Measurements from ENCODE around the gene SEMA6B. TPM values are rescaled to one million over a fixed set of nuclear protein-coding genes. Genes with fewer than 3 reads are reported as not detected.

Gene SEMA6B
- total and polyA plus RNA-seq, 2 experiments from 2014 or later = 10.5 to 130 TPM

DNA sequence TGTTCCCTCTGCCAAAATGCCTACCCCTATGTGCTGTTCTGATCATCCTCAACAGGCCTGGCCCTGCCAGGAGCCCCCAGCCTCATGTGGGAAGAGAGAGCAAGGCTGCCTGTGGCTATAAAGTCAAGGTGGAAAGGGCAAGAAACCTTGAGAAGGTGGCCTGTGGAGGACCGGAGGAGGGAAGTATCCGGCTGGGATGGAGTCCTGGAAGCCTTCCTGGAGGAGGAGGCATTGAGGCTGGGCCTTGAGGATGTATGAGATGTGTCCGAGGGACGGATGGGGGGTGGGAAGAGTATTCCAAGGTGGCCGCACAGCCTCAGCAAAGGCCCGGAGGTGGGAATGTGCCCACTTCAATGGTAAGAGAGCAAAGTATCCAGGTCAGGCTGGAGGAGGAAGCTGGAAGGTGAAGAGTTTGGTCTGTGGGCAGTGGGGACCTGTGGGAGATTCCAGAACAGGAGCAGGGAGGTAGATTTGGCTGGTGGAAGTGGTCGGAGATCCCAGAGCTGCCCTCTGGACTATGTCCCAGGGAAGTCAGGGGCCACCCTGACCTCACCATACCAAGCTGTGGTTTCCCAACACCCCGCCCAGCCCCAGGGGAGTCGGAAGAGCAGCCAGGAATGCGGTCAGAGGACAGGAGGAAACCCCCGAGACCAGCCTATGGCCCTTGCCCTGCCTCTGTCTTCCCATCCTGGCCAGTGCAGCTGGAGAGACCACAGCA is 38.2 kb downstream of the SEMA6B start:
- Histone ChIP-seq H3K4me3 (no peak overlapping the region), H3K36me3 (no peaks in the 10 kb centered on the region), H3K9me3 (ENCODE audit: low read depth) (no peaks in the 10 kb centered on the region), H3K27me3 (no peaks in the 10 kb centered on the region), H3K4me1 (ENCODE audit: low read depth) (no peaks in the 10 kb centered on the region), H3K27ac (no peak overlapping the region)
- TF ChIP-seq, protein P1, sequence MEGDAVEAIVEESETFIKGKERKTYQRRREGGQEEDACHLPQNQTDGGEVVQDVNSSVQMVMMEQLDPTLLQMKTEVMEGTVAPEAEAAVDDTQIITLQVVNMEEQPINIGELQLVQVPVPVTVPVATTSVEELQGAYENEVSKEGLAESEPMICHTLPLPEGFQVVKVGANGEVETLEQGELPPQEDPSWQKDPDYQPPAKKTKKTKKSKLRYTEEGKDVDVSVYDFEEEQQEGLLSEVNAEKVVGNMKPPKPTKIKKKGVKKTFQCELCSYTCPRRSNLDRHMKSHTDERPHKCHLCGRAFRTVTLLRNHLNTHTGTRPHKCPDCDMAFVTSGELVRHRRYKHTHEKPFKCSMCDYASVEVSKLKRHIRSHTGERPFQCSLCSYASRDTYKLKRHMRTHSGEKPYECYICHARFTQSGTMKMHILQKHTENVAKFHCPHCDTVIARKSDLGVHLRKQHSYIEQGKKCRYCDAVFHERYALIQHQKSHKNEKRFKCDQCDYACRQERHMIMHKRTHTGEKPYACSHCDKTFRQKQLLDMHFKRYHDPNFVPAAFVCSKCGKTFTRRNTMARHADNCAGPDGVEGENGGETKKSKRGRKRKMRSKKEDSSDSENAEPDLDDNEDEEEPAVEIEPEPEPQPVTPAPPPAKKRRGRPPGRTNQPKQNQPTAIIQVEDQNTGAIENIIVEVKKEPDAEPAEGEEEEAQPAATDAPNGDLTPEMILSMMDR (IDR thresholded peaks at IDR 0.05; ENCODE audit: low read depth, low read length) = no peak
- DNase-seq (ENCODE audit: low read depth in 1 of 2, low spot score in 1 of 2) = peak in 1 of 2 donors; percentile 35

DNA sequence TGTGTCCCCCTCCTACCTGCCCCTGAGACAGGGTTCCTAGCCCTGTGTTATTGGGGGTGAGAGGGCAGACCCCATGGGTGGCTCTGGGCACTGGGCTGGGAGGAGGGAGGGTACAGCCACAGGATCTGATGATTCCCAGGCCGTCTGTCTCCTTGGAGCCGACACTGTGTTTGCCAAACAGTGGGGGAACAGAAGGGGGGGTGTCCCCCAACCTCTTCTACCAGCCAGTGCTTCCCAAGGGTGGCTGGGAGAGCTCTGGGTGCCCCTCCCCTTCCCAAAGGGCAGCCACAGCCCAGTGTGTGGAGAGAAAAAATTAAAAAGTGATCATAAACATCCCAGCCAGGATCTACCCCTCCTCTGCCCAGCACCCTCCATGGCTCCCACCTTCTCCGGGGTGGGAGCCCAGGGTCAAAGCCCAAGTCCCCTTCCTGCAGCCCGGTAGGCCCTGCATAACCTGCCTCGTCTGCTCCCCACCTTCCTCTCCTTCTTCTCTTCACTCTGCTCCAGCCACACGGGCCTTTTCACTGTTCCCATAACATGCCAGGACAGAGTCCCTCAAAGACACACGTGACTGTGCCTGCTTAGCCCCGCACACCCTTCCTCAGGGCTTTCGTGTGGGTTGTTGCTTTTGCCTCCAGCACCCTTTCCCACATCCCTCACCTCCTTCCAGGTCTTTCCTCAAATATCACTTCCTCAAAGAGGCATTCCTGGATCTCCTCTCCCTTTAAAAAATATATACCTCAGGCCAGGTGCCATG is 39.8 kb downstream of the SEMA6B start:
- TF ChIP-seq, protein P1 (IDR thresholded peaks at IDR 0.05; ENCODE audit: low read depth, low read length) = no peak
- H3K27ac ChIP-seq = no peak overlapping the region
- H3K4me3 ChIP-seq = no peak overlapping the region
- peak in 1 of 2 donors; percentile 46 for DNase-seq (ENCODE audit: low read depth in 1 of 2, low spot score in 1 of 2)
- H3K27me3 ChIP-seq = no peaks in the 10 kb centered on the region
- no peaks in the 10 kb centered on the region for H3K9me3 ChIP-seq (ENCODE audit: low read depth)
- H3K36me3 ChIP-seq = no peaks in the 10 kb centered on the region
- H3K4me1 ChIP-seq (ENCODE audit: low read depth) = no peaks in the 10 kb centered on the region

DNA sequence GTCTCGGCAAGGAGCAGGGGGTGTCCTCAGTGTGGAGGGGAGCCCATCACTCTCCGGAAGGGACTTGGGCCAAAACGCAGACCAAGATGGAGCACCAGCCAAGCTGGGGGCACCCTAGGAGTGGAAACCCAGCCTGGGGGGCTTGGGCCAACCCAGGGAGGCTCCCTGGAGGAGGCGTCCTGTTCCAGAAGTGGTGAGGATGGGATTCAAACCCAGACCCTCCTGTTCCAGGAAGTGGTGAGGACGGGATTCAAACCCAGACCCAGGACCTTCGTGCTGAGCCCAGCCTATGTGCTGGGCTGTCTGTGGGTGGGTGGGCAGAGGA is 40.4 kb downstream of the SEMA6B start:
- TF ChIP-seq, protein P1 (IDR thresholded peaks at IDR 0.05; ENCODE audit: low read depth, low read length) = no peak
- Histone ChIP-seq H3K4me3 (no peak overlapping the region), H3K27ac (no peak overlapping the region), H3K36me3 (no peaks in the 10 kb centered on the region), H3K4me1 (ENCODE audit: low read depth) (no peaks in the 10 kb centered on the region), H3K27me3 (no peaks in the 10 kb centered on the region), H3K9me3 (ENCODE audit: low read depth) (no peaks in the 10 kb centered on the region)
- DNase-seq (ENCODE audit: low read depth in 1 of 2, low spot score in 1 of 2) = no peak

DNA sequence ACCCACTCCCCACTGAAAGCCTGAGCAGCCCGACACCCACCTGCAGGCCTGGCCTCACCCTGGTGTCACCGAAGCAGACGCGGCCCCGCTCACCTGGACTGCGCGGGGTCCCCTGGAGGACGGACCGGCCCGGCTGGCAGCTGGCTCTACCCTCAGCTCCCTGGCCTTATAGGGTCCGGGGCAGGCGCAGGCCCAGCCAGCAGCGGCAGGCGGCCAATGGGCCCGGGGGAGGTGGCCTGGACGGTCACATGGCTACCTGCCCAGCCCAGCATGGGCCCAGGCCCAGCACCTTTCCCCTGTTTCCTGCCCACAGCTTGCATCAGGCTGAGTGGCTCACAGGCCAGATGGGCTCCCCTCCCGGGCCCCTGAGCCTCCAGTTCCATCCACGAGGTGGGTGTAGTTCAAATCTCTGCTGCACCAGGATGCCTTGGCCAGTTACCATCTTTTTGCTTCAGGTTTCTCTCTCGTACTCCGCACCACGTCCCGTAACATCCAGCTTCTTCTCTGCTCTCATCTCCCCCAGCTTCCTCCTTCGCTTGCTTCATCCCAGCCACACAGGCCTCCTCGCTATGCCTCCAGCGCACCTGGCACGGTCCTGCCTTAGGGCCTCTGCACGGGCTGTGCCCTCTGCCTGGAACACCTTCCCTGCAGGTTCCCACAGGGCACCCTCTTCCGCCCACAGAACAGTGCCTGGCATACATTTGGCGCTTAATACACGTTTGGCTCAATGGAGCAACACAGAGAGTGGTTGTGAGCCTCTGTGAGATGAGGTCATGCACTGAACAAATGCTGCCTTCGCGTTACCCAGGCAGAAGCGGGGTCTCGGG is 40.9 kb downstream of the SEMA6B start, which contains the start of gene PLIN4:
TSS of gene PLIN4 (minus strand) at position 142 of the 827 bp plus-strand sequence. CDS start 214 bp downstream, outside the sequence.
- DNase-seq (ENCODE audit: low read depth in 1 of 2, low spot score in 1 of 2) = peak in 1 of 2 donors; percentile 94
- H3K4me1 ChIP-seq (ENCODE audit: low read depth) = no peaks in the 10 kb centered on the region
- H3K36me3 ChIP-seq = no peaks in the 10 kb centered on the region

More for the DNA sequence above, 40.9 kb downstream of the SEMA6B start, which contains the start of gene PLIN4:
- Histone ChIP-seq H3K9me3 (ENCODE audit: low read depth) (no peaks in the 10 kb centered on the region), H3K27me3 (no peaks in the 10 kb centered on the region), H3K27ac (no peak within 1 kb of the TSS), H3K4me3 (no peak within 1 kb of the TSS)
- TF ChIP-seq, protein P1 (IDR thresholded peaks at IDR 0.05; ENCODE audit: low read depth, low read length) = no peak
